Measurements from ENCODE around the gene DYNLT5. TPM values are rescaled to one million over a fixed set of nuclear protein-coding genes. Genes with fewer than 3 reads are reported as not detected.

DYNLT5 gene
- polyA plus RNA-seq, 3 donors, result 0.08 to 0.54 (median 0.28) TPM

DNA sequence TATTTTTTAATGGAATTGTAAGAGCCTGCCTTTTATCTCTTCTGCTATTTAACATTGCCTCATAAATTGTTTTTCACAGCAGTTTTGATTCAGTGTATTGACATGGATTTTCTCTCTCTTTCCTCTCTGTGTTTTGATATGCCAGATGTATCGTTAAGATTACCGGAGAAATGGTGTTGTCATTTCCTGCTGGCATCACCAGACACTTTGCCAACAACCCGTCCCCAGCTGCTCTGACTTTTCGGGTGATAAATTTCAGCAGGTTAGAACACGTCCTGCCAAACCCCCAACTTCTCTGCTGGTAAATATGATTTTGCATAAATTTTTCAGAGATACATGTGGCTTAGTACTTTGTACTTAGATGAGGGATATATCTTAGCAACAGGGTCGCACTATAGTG, 23.1 kb upstream of the DYNLT5 start:
- Mint-ChIP-seq H3K36me3 (no peaks in the 10 kb centered on the region), H3K4me3 (no peak overlapping the region), H3K27ac (peak overlapping the region in 4 of 7 donors; percentile 26 to 51 (median 30)), H3K9me3 (no peaks in the 10 kb centered on the region), H3K4me1 (peaks cover 30% of the 10 kb centered on the region), H3K27me3 (ENCODE audit: low read depth in 3 of 3) (peaks cover 0 to 2% (median 2%) of the 10 kb centered on the region in 3 donors)
- no peak overlapping the region for H3K27ac ChIP-seq (ENCODE audit: low read depth in 1 of 2, low read length in 2 of 2)
- H3K4me2 ChIP-seq (replicated peaks; ENCODE audit: extremely low read depth, low read length, poor library complexity, severe bottlenecking), result no peak overlapping the region
- H2AFZ ChIP-seq (ENCODE audit: insufficient read depth, low read depth, low read length, poor library complexity, severe bottlenecking), result peak overlapping the region; percentile 9
- intact Hi-C loops (cut with micrococcal nuclease), result loop anchor here in 1 of 2 donors (10.0 kb wide), 1 partner anchor 164 kb away; no protein-coding TSS in a partner anchor
- no peaks in the 10 kb centered on the region for H3K27me3 ChIP-seq (ENCODE audit: control insufficient read depth in 2 of 2, insufficient read depth in 2 of 2, low read length in 2 of 2)
- H3K4me1 ChIP-seq (ENCODE audit: control insufficient read depth in 1 of 2, insufficient read depth in 2 of 2, low read length in 2 of 2), result peaks cover 12 to 21% of the 10 kb centered on the region in 2 donors
- no peaks in the 10 kb centered on the region for H3K79me2 ChIP-seq (ENCODE audit: insufficient read depth, low read length)
- TF ChIP-seq, protein P1, sequence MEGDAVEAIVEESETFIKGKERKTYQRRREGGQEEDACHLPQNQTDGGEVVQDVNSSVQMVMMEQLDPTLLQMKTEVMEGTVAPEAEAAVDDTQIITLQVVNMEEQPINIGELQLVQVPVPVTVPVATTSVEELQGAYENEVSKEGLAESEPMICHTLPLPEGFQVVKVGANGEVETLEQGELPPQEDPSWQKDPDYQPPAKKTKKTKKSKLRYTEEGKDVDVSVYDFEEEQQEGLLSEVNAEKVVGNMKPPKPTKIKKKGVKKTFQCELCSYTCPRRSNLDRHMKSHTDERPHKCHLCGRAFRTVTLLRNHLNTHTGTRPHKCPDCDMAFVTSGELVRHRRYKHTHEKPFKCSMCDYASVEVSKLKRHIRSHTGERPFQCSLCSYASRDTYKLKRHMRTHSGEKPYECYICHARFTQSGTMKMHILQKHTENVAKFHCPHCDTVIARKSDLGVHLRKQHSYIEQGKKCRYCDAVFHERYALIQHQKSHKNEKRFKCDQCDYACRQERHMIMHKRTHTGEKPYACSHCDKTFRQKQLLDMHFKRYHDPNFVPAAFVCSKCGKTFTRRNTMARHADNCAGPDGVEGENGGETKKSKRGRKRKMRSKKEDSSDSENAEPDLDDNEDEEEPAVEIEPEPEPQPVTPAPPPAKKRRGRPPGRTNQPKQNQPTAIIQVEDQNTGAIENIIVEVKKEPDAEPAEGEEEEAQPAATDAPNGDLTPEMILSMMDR (IDR thresholded peaks at IDR 0.05), result no peak
- H3K36me3 ChIP-seq (replicated peaks in 1 of 2; ENCODE audit: control insufficient read depth in 1 of 2, insufficient read depth in 2 of 2, low read length in 2 of 2), result no peaks in the 10 kb centered on the region
- no peaks in the 10 kb centered on the region for H4K20me1 ChIP-seq (ENCODE audit: insufficient read depth, low read length)
- no peak overlapping the region for H3K9ac ChIP-seq (ENCODE audit: insufficient read depth, low read length, poor library complexity, severe bottlenecking)
- H3K4me3 ChIP-seq (replicated peaks in 1 of 3; ENCODE audit: low read depth in 2 of 3, low read length in 3 of 3), result no peak overlapping the region
- no CpG with 5 or more reads among the region's 6 CpGs for WGBS (ENCODE audit: insufficient coverage)
- H3K9me3 ChIP-seq (replicated peaks in 1 of 2; ENCODE audit: control insufficient read depth in 1 of 2, insufficient read depth in 1 of 2, low read length in 2 of 2), result no peaks in the 10 kb centered on the region
- DNase-seq, result no peak

DNA sequence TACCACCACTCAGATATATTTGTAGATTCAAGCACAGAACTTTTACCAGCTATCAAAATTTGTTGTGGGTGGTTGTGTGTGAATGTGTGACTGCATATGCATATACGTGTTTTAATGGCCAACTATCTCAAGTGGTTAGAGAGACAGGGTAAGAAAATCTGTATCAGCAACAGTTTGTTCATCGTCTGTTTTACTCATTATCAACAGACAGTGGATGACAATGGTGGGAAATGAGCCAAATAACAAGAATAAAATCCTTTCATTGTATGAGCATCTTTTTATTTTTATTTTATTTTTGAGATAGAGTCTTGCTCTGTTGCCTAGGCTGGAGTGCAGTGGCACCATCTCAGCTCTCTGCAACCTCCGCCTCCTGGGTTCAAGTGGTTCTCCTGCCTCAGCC, 22.7 kb upstream of the DYNLT5 start:
- no peak for DNase-seq
- Histone ChIP-seq H3K4me2 (replicated peaks; ENCODE audit: extremely low read depth, low read length, poor library complexity, severe bottlenecking) (no peak overlapping the region), H2AFZ (ENCODE audit: insufficient read depth, low read depth, low read length, poor library complexity, severe bottlenecking) (peak overlapping the region; percentile 9), H3K36me3 (replicated peaks in 1 of 2; ENCODE audit: control insufficient read depth in 1 of 2, insufficient read depth in 2 of 2, low read length in 2 of 2) (no peaks in the 10 kb centered on the region), H3K27ac (ENCODE audit: low read depth in 1 of 2, low read length in 2 of 2) (no peak overlapping the region), H3K9ac (ENCODE audit: insufficient read depth, low read length, poor library complexity, severe bottlenecking) (no peak overlapping the region), H4K20me1 (ENCODE audit: insufficient read depth, low read length) (no peaks in the 10 kb centered on the region), H3K79me2 (ENCODE audit: insufficient read depth, low read length) (no peaks in the 10 kb centered on the region), H3K27me3 (ENCODE audit: control insufficient read depth in 2 of 2, insufficient read depth in 2 of 2, low read length in 2 of 2) (no peaks in the 10 kb centered on the region), H3K4me3 (replicated peaks in 1 of 3; ENCODE audit: low read depth in 2 of 3, low read length in 3 of 3) (no peak overlapping the region), H3K9me3 (replicated peaks in 1 of 2; ENCODE audit: control insufficient read depth in 1 of 2, insufficient read depth in 1 of 2, low read length in 2 of 2) (no peaks in the 10 kb centered on the region), H3K4me1 (ENCODE audit: control insufficient read depth in 1 of 2, insufficient read depth in 2 of 2, low read length in 2 of 2) (peaks cover 12 to 21% of the 10 kb centered on the region in 2 donors)
- H3K27me3 Mint-ChIP-seq (ENCODE audit: low read depth in 3 of 3), result peaks cover 0 to 2% (median 2%) of the 10 kb centered on the region in 3 donors
- peaks cover 30% of the 10 kb centered on the region for H3K4me1 Mint-ChIP-seq
- TF ChIP-seq, protein P1 (IDR thresholded peaks at IDR 0.05), result no peak
- H3K4me3 Mint-ChIP-seq, result no peak overlapping the region
- no peaks in the 10 kb centered on the region for H3K9me3 Mint-ChIP-seq
- H3K27ac Mint-ChIP-seq, result no peak overlapping the region
- intact Hi-C loops (cut with micrococcal nuclease), result loop anchor here in 1 of 2 donors (10.0 kb wide), 1 partner anchor 165 kb away; no protein-coding TSS in a partner anchor
- no CpG with 5 or more reads among the region's 3 CpGs for WGBS (ENCODE audit: insufficient coverage)
- no peaks in the 10 kb centered on the region for H3K36me3 Mint-ChIP-seq

All from CD14-positive monocyte (primary cell).